ENCODE data around the gene MYO1D. TPM values are rescaled to one million over a fixed set of nuclear protein-coding genes. Genes with fewer than 3 reads are reported as not detected.

MYO1D gene
- total and polyA plus RNA-seq, 4 donors = 22.0 to 75.8 (median 61.4) TPM

DNA sequence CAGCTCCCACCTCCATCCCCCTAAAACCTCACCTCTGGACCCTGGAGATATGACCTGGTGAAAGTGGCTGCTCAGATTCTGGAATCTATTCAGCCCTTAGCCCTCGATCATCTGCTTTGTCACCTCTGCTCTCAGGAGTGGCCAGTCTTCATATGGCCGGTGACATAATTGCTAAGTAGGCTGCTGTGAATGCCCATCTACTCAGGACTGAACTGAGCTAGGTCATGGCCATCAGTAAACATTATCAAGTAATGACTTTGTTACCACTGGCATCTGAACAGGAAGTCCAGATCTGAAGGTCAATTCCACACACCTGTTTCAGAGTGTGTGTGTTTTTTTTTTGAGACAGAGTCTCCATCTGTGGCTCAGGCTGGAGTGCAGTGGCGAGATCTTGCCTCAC, 311.5 kb downstream of the MYO1D start:
- TF ChIP-seq, protein P1, sequence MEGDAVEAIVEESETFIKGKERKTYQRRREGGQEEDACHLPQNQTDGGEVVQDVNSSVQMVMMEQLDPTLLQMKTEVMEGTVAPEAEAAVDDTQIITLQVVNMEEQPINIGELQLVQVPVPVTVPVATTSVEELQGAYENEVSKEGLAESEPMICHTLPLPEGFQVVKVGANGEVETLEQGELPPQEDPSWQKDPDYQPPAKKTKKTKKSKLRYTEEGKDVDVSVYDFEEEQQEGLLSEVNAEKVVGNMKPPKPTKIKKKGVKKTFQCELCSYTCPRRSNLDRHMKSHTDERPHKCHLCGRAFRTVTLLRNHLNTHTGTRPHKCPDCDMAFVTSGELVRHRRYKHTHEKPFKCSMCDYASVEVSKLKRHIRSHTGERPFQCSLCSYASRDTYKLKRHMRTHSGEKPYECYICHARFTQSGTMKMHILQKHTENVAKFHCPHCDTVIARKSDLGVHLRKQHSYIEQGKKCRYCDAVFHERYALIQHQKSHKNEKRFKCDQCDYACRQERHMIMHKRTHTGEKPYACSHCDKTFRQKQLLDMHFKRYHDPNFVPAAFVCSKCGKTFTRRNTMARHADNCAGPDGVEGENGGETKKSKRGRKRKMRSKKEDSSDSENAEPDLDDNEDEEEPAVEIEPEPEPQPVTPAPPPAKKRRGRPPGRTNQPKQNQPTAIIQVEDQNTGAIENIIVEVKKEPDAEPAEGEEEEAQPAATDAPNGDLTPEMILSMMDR (IDR thresholded peaks at IDR 0.05; ENCODE audit: control extremely low read depth, extremely low read depth) = no peak
- H3K4me1 ChIP-seq (ENCODE audit: control insufficient read depth in 5 of 5, insufficient read depth in 5 of 5, low read length in 5 of 5) = peaks cover 0 to 1% (median 0%) of the 10 kb centered on the region in 5 donors
- DNase-seq (no peak), ATAC-seq (ENCODE audit: insufficient read depth, low FRiP score) (no peak)
- no peaks in the 10 kb centered on the region for H3K36me3 ChIP-seq (ENCODE audit: control insufficient read depth in 4 of 4, insufficient read depth in 4 of 4, low read length in 4 of 4)
- H3K9me3 ChIP-seq (ENCODE audit: control insufficient read depth in 4 of 4, insufficient read depth in 3 of 4, low read length in 3 of 4) = no peaks in the 10 kb centered on the region
- no peak overlapping the region for H3K27ac ChIP-seq (ENCODE audit: low read depth in 1 of 2, low read length in 1 of 2)
- no peak overlapping the region for H3K9ac ChIP-seq (ENCODE audit: insufficient read depth in 1 of 2, low read length in 2 of 2)
- WGBS, 2 donors = 94 to 95% methylated on average over 3 of the region's 3 CpGs
- H3K4me3 ChIP-seq = no peak overlapping the region
- no peaks in the 10 kb centered on the region for H3K27me3 ChIP-seq (ENCODE audit: control insufficient read depth in 3 of 3, insufficient read depth in 3 of 3, low read length in 2 of 3)

DNA sequence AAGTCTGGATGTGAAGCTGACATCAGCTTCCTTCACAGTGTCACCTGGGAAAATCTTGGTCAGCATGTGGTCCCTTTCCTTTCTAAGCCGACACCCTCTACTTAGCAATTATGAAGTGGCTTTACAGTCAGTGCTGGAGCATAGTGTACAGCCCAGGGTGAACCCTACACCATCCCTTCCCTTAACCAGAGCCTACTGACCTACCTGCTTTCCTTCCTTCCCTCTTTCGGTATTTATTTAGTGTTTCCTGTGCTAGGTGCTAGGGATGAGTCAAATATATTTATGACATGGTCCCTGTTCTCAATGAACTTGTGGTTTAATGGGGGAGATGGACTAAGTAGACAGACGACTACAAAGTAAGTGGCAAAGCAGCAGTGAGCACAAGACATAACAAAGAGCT, 312.6 kb downstream of the MYO1D start:
- H3K9ac ChIP-seq (ENCODE audit: insufficient read depth in 1 of 2, low read length in 2 of 2) = no peak overlapping the region
- H3K27me3 ChIP-seq (ENCODE audit: control insufficient read depth in 3 of 3, insufficient read depth in 3 of 3, low read length in 2 of 3) = no peaks in the 10 kb centered on the region
- H3K9me3 ChIP-seq (ENCODE audit: control insufficient read depth in 4 of 4, insufficient read depth in 3 of 4, low read length in 3 of 4) = no peaks in the 10 kb centered on the region
- ATAC-seq (ENCODE audit: insufficient read depth, low FRiP score) (no peak), DNase-seq (no peak)
- no peak overlapping the region for H3K4me3 ChIP-seq
- no peak overlapping the region for H3K27ac ChIP-seq (ENCODE audit: low read depth in 1 of 2, low read length in 1 of 2)
- no peaks in the 10 kb centered on the region for H3K36me3 ChIP-seq (ENCODE audit: control insufficient read depth in 4 of 4, insufficient read depth in 4 of 4, low read length in 4 of 4)
- H3K4me1 ChIP-seq (ENCODE audit: control insufficient read depth in 5 of 5, insufficient read depth in 5 of 5, low read length in 5 of 5) = peaks cover 0 to 1% (median 0%) of the 10 kb centered on the region in 5 donors
- 83 to 88% methylated on average over 3 of the region's 3 CpGs for WGBS, 2 donors
- TF ChIP-seq, protein P1 (IDR thresholded peaks at IDR 0.05; ENCODE audit: control extremely low read depth, extremely low read depth) = no peak

DNA sequence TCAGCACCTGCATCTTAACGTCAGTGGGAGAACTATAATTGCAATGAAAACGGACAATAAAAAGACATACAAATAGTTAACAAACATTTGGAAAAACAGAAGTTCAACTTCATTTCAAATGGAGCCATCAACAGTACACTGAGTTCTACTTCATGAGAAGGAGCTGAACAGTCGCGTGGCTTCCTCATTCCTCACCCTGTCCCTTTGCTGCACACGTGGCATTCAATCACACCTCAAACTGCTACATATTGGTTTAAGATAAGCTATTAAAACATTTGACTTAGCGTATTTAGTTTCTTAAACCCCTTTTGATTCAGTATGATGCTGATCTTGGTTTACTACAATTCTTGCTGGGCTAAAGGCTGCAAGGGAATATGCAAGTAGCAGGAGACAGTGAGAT, 313.3 kb downstream of the MYO1D start:
- DNase-seq (peak in 1 of 3 donors; percentile 42), ATAC-seq (ENCODE audit: insufficient read depth, low FRiP score) (no peak)
- Histone ChIP-seq H3K9ac (ENCODE audit: insufficient read depth in 1 of 2, low read length in 2 of 2) (no peak overlapping the region), H3K27ac (ENCODE audit: low read depth in 1 of 2, low read length in 1 of 2) (no peak overlapping the region), H3K36me3 (ENCODE audit: control insufficient read depth in 4 of 4, insufficient read depth in 4 of 4, low read length in 4 of 4) (no peaks in the 10 kb centered on the region), H3K4me3 (no peak overlapping the region), H3K9me3 (ENCODE audit: control insufficient read depth in 4 of 4, insufficient read depth in 3 of 4, low read length in 3 of 4) (no peaks in the 10 kb centered on the region), H3K4me1 (ENCODE audit: control insufficient read depth in 5 of 5, insufficient read depth in 5 of 5, low read length in 5 of 5) (peaks cover 0 to 1% (median 0%) of the 10 kb centered on the region in 5 donors), H3K27me3 (ENCODE audit: control insufficient read depth in 3 of 3, insufficient read depth in 3 of 3, low read length in 2 of 3) (no peaks in the 10 kb centered on the region)
- WGBS, 2 donors = 81 to 82% methylated on average over 6 of the region's 6 CpGs
- TF ChIP-seq, protein P1 (IDR thresholded peaks at IDR 0.05; ENCODE audit: control extremely low read depth, extremely low read depth) = no peak

DNA sequence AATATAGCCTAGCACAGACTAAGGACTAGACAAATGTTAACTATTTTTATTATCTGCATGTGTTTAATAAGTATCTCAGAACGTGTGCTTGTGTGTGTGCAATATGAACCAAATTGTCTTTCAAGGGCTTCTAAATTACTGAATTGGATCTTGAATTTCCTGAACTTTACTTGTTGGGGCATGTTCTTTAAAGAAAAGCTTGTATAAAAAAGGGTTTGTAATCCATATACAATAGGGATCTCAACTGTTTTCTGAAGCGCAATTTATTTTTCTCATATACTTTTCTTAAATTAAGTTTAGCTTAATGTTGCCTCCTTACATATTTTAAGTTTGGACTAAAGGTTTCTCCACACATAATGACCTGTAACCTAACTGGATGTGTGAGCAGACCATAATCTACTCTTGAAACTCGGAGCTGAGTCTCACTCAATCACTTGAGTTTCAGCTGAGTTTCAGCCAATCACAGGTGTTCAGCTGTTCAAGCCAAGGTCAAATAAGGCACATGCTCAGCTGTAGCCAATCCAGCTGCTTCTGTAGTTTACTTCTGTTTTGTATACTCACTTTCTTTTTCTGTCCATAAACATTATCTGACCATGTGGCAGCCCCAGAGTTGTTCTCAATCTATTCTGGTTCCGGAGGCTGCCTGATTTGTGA, 317.8 kb downstream of the MYO1D start:
- TF ChIP-seq, protein P1 (IDR thresholded peaks at IDR 0.05; ENCODE audit: control extremely low read depth, extremely low read depth) = no peak
- DNase-seq (no peak), ATAC-seq (ENCODE audit: insufficient read depth, low FRiP score) (no peak)
- Histone ChIP-seq H3K27me3 (ENCODE audit: control insufficient read depth in 3 of 3, insufficient read depth in 3 of 3, low read length in 2 of 3) (no peaks in the 10 kb centered on the region), H3K4me3 (no peak overlapping the region), H3K4me1 (ENCODE audit: control insufficient read depth in 5 of 5, insufficient read depth in 5 of 5, low read length in 5 of 5) (peaks cover 0 to 1% (median 0%) of the 10 kb centered on the region in 5 donors), H3K27ac (ENCODE audit: low read depth in 1 of 2, low read length in 1 of 2) (no peak overlapping the region), H3K9ac (ENCODE audit: insufficient read depth in 1 of 2, low read length in 2 of 2) (no peak overlapping the region), H3K9me3 (ENCODE audit: control insufficient read depth in 4 of 4, insufficient read depth in 3 of 4, low read length in 3 of 4) (peaks cover 0 to 3% (median 0%) of the 10 kb centered on the region in 4 donors), H3K36me3 (ENCODE audit: control insufficient read depth in 4 of 4, insufficient read depth in 4 of 4, low read length in 4 of 4) (no peaks in the 10 kb centered on the region)
- 80 to 85% methylated on average over 4 of the region's 4 CpGs for WGBS, 2 donors
